HEK293T (cell line): Measurements from ENCODE around the gene HSPG2.
"Not testable (repeated sequence)": the region's sequence is repeated elsewhere in the genome, so short reads cannot be mapped to it uniquely, and the experiment has no call there.

Experiments
- CTCF ChIA-PET: fragments of 350-600 bp; formaldehyde crosslinking; extraction: SDS; loops from one replicate; lab custom pipeline; 2021; ENCODE audit warnings: antibody characterized with exemption, inconsistent platforms; lab: Yijun Ruan, JAX
- POLR2A ChIA-PET: fragments of 350-600 bp; formaldehyde crosslinking; extraction: SDS; loops from one replicate; lab custom pipeline; 2020; ENCODE audit warnings: antibody characterized with exemption, inconsistent platforms; lab: Yijun Ruan, JAX
- DNase-seq: peaks from one replicate; pipeline ENCODE4 v3.0.0; 2012; ENCODE audit warnings: mixed read lengths; ENCODE audit errors: extremely low spot score
- FOXA1 ChIP-seq: fragments of 450-650 bp; IDR thresholded peaks from 2 replicates; pipeline ENCODE4 v1.6.1; 2016; ENCODE audit warnings: mild to moderate bottlenecking

Gene HSPG2

GRCh38 chr1:21937034-21937371, at the start of gene HSPG2:
Gene HSPG2, minus strand, starts transcription at chr1:21937310. Its CDS starts 93 bp downstream, at chr1:21937217.
- POLR2A ChIA-PET = interaction anchor here (1.2 kb wide), 1 partner anchor 87 kb away, joined by 3 read pairs; no protein-coding TSS in a partner anchor
- CTCF ChIA-PET = interaction anchor here (0.7 to 1.1 kb wide), 2 partner anchors 10 to 26 kb away, joined by 3 read pairs; no protein-coding TSS in a partner anchor
- DNase-seq = no peak
- no peak for TF ChIP-seq FOXA1

GRCh38 chr1:21986386-21986785, 49.3 kb upstream of the HSPG2 start:
- CTCF ChIA-PET, DNase-seq, POLR2A ChIA-PET: not testable (repeated sequence)

- POLR2A ChIA-PET, CTCF ChIA-PET, DNase-seq: not testable (repeated sequence)
Measured at GRCh38 chr1:21985893-21986292, 48.8 kb upstream of the HSPG2 start.

- CTCF ChIA-PET, DNase-seq, POLR2A ChIA-PET: not testable (repeated sequence)
Measured at GRCh38 chr1:21983539-21983938, 46.4 kb upstream of the HSPG2 start.

GRCh38 chr1:21982122-21982521, 45.0 kb upstream of the HSPG2 start:
- CTCF ChIA-PET, POLR2A ChIA-PET, DNase-seq: not testable (repeated sequence)

- POLR2A ChIA-PET, CTCF ChIA-PET, DNase-seq: not testable (repeated sequence)
Measured at GRCh38 chr1:21981253-21981652, 44.1 kb upstream of the HSPG2 start.

- CTCF ChIA-PET, POLR2A ChIA-PET: not testable (repeated sequence)
Measured at GRCh38 chr1:21980515-21981220, 43.6 kb upstream of the HSPG2 start.

GRCh38 chr1:21978209-21978608, 41.1 kb upstream of the HSPG2 start:
- DNase-seq, CTCF ChIA-PET, POLR2A ChIA-PET: not testable (repeated sequence)

More at GRCh38 chr1:21980515-21981220, 43.6 kb upstream of the HSPG2 start:
- not testable (repeated sequence) for DNase-seq

- CTCF ChIA-PET, POLR2A ChIA-PET, DNase-seq: not testable (repeated sequence)
Measured at GRCh38 chr1:21976703-21977239, 39.7 kb upstream of the HSPG2 start, which contains the start of gene CELA3B. Gene CELA3B, plus strand, starts transcription at chr1:21977022. Its CDS starts 18 bp downstream, at chr1:21977040.

GRCh38 chr1:21975296-21975695, 38.2 kb upstream of the HSPG2 start:
- POLR2A ChIA-PET, DNase-seq, CTCF ChIA-PET: not testable (repeated sequence)

GRCh38 chr1:21974699-21975098, 37.6 kb upstream of the HSPG2 start:
- CTCF ChIA-PET, POLR2A ChIA-PET, DNase-seq: not testable (repeated sequence)

- DNase-seq, POLR2A ChIA-PET, CTCF ChIA-PET: not testable (repeated sequence)
Measured at GRCh38 chr1:21973948-21974347, 36.8 kb upstream of the HSPG2 start.

GRCh38 chr1:21972973-21973441, 35.9 kb upstream of the HSPG2 start:
- DNase-seq, POLR2A ChIA-PET, CTCF ChIA-PET: not testable (repeated sequence)

- CTCF ChIA-PET, DNase-seq, POLR2A ChIA-PET: not testable (repeated sequence)
Measured at GRCh38 chr1:21970523-21970922, 33.4 kb upstream of the HSPG2 start.

GRCh38 chr1:21969066-21969465, 32.0 kb upstream of the HSPG2 start:
- DNase-seq, POLR2A ChIA-PET: not testable (repeated sequence)
- CTCF ChIA-PET = interaction anchor here (0.6 kb wide), 1 partner anchor 252 kb away, joined by 3 read pairs; no protein-coding TSS in a partner anchor

- POLR2A ChIA-PET, CTCF ChIA-PET, DNase-seq: not testable (repeated sequence)
Measured at GRCh38 chr1:21967216-21967615, 30.1 kb upstream of the HSPG2 start.
